KMS-11 (cell line): ENCODE results near the gene TBCE.

ENCODE experiments used
- H2AFZ ChIP-seq: fragments of 200-600 bp; sonication (generic); 2 replicates; pipeline ENCODE4 v1.6.1; 2016; ENCODE audit warnings: antibody characterized with exemption, mixed run types, low read depth
- H3K27ac ChIP-seq: fragments of 200-600 bp; sonication (generic); 2 replicates; pipeline ENCODE4 v1.6.1; 2016; ENCODE audit warnings: mild to moderate bottlenecking, mixed run types
- H3K27me3 ChIP-seq: fragments of 200-600 bp; sonication (generic); 2 replicates; pipeline ENCODE4 v1.6.1; 2017; ENCODE audit warnings: mild to moderate bottlenecking, low read depth, mixed run types, moderate library complexity; ENCODE audit not compliant: insufficient read depth
- H3K36me3 ChIP-seq: fragments of 200-600 bp; sonication (generic); 2 replicates; pipeline ENCODE4 v1.6.1; 2017; ENCODE audit warnings: mild to moderate bottlenecking, mixed run types; ENCODE audit not compliant: insufficient read depth
- H3K4me1 ChIP-seq: fragments of 200-600 bp; sonication (generic); 2 replicates; pipeline ENCODE4 v1.6.1; 2016; ENCODE audit warnings: mild to moderate bottlenecking, low read depth, mixed run types; ENCODE audit not compliant: poor library complexity, severe bottlenecking
- H3K4me2 ChIP-seq: fragments of 200-600 bp; sonication (generic); 2 replicates; pipeline ENCODE4 v1.7.0; 2016; ENCODE audit warnings: mild to moderate bottlenecking, mixed run types
- H3K4me3 ChIP-seq: fragments of 200-600 bp; sonication (generic); IDR thresholded peaks from 2 replicates; pipeline ENCODE4 v1.6.1; 2017; ENCODE audit warnings: low read depth, low read length, mixed read lengths; ENCODE audit not compliant: insufficient read depth
- H3K79me2 ChIP-seq: fragments of 200-600 bp; sonication (generic); 2 replicates; pipeline ENCODE4 v1.6.1; 2016; ENCODE audit warnings: low read depth, mixed run types; ENCODE audit not compliant: insufficient read depth
- H3K9ac ChIP-seq: fragments of 200-600 bp; sonication (generic); 2 replicates; pipeline ENCODE4 v1.6.1; 2016; ENCODE audit warnings: mild to moderate bottlenecking, mixed run types
- H4K20me1 ChIP-seq: fragments of 200-600 bp; sonication (generic); 2 replicates; pipeline ENCODE4 v1.6.1; 2016; ENCODE audit warnings: mild to moderate bottlenecking, mixed run types; ENCODE audit not compliant: insufficient read depth
- TF ChIP-seq, protein P1 (sequence below): fragments of 200-600 bp; sonication (generic); conservative IDR thresholded peaks from 2 replicates; pipeline ENCODE4 v1.6.1; 2017; ENCODE audit warnings: low read depth, mild to moderate bottlenecking, antibody characterized with exemption, low read length, moderate library complexity, mixed read lengths

Gene TBCE

DNA sequence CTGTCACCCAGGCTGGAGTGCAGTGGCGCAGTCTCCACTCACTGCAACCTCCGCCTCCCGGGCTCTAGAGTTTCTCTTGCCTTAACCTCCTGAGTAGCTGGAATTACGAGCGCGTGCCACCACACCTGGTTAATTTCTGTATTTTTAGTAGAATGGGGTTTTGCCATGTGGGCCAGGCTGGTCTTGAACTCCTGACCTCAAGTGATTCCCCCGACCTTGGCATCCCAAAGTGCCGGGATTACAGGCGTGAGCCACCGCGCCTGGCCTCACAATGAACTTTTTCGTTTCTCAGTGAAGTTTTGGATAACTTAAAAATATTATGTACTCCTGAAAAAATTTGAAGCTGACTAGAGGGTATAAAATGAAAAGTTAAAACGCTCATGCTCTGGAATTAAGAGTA lies 59.5 kb downstream of the TBCE start:
- Histone ChIP-seq H3K79me2 (no peaks in the 10 kb centered on the region), H3K36me3 (no peaks in the 10 kb centered on the region), H3K27ac (no peak overlapping the region), H3K9ac (no peak overlapping the region), H3K27me3 (no peaks in the 10 kb centered on the region), H4K20me1 (no peaks in the 10 kb centered on the region), H3K4me3 (no peak overlapping the region), H3K4me2 (no peak overlapping the region), H2AFZ (no peak overlapping the region), H3K4me1 (no peaks in the 10 kb centered on the region)
- TF ChIP-seq, protein P1, sequence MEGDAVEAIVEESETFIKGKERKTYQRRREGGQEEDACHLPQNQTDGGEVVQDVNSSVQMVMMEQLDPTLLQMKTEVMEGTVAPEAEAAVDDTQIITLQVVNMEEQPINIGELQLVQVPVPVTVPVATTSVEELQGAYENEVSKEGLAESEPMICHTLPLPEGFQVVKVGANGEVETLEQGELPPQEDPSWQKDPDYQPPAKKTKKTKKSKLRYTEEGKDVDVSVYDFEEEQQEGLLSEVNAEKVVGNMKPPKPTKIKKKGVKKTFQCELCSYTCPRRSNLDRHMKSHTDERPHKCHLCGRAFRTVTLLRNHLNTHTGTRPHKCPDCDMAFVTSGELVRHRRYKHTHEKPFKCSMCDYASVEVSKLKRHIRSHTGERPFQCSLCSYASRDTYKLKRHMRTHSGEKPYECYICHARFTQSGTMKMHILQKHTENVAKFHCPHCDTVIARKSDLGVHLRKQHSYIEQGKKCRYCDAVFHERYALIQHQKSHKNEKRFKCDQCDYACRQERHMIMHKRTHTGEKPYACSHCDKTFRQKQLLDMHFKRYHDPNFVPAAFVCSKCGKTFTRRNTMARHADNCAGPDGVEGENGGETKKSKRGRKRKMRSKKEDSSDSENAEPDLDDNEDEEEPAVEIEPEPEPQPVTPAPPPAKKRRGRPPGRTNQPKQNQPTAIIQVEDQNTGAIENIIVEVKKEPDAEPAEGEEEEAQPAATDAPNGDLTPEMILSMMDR = no peak

DNA sequence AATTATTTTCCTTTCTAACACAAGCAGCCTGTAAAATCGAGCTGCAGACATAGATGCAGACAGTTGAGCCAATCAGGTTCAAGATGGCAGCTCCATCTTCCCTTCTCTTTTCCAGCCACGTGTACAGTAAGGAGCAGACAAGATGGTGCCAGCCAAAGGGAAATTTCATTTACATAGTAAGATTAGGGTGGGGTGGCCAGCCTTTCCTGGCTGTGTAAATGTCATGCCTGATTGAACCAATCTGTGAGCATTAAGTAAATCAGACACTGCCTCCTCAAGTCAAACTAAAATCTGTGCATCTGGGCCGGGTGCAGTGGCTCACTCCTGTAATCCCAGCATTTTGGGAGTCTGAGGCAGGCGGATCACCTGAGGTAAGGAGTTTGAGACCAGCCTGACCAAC lies 60.2 kb downstream of the TBCE start:
- Histone ChIP-seq H3K4me3 (no peak overlapping the region), H3K79me2 (no peaks in the 10 kb centered on the region), H3K9ac (no peak overlapping the region), H3K4me1 (no peaks in the 10 kb centered on the region), H2AFZ (no peak overlapping the region), H3K4me2 (no peak overlapping the region), H3K27ac (no peak overlapping the region), H3K36me3 (no peaks in the 10 kb centered on the region), H4K20me1 (no peaks in the 10 kb centered on the region), H3K27me3 (no peaks in the 10 kb centered on the region)
- TF ChIP-seq, protein P1 = no peak

DNA sequence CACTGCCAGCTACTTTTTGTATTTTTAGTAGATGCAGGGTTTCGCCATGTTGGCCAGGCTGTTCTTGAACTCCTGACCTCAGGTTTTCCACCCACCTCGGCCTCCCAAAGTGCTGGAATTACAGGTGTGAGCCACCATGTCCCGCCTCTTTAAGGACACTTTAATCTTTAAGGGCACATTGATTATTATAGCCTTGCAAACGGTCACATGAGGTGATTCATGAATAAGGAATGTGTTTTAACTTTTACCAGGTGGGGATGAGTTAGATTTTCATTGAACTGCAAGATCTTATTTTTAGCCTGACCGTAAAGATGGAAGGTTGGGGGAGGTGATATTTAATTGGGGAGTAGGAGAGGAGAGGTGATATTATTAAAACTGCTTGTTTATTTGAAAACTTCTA lies 61.9 kb downstream of the TBCE start:
- Histone ChIP-seq H3K4me2 (no peak overlapping the region), H3K4me1 (no peaks in the 10 kb centered on the region), H3K27me3 (no peaks in the 10 kb centered on the region), H3K79me2 (no peaks in the 10 kb centered on the region), H3K9ac (no peak overlapping the region), H2AFZ (no peak overlapping the region), H3K36me3 (no peaks in the 10 kb centered on the region), H3K27ac (no peak overlapping the region), H3K4me3 (no peak overlapping the region), H4K20me1 (no peaks in the 10 kb centered on the region)
- TF ChIP-seq, protein P1 = no peak

DNA sequence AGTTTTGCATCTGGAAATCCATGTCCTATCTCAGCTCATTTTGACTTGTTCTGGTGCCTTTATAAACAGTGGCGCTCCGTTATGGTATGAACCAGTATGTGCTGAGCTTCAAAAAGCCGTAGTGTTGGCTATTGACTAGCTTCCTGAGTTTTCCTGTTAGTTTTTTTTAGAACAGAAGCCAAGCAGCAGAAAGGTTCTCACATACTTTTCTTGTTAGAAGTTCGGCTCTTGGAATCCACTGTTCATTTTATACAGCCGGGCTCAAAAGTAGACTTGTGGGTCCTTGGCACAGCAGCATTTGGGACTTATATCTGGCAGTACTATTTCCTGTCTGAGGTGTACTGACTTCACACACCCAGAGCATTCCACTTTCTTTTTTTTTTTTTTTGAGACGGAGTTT lies 63.8 kb downstream of the TBCE start:
- TF ChIP-seq, protein P1 = no peak
- no peak overlapping the region for H3K27ac ChIP-seq
- no peaks in the 10 kb centered on the region for H3K79me2 ChIP-seq
- H3K4me1 ChIP-seq = no peaks in the 10 kb centered on the region
- no peak overlapping the region for H2AFZ ChIP-seq
- H3K9ac ChIP-seq = no peak overlapping the region
- no peaks in the 10 kb centered on the region for H4K20me1 ChIP-seq
- no peaks in the 10 kb centered on the region; the same call in 1 of the 2 replicates for H3K36me3 ChIP-seq
- H3K4me2 ChIP-seq = no peak overlapping the region
- H3K4me3 ChIP-seq = no peak overlapping the region
- no peaks in the 10 kb centered on the region for H3K27me3 ChIP-seq
